GM12892 (cell line): ENCODE results near the gene ADPRS.

Experiments used
- POLR2AphosphoS5 ChIP-seq: IDR thresholded peaks from 2 replicates; pipeline ENCODE4 v1.6.1; 2011; ENCODE audit warnings: low read depth, low read length, control low read depth
- TAF1 ChIP-seq: IDR thresholded peaks from 2 replicates; pipeline ENCODE4 v1.6.1; 2011; ENCODE audit warnings: low read depth, mild to moderate bottlenecking, control low read depth, low read length, borderline replicate concordance

- TF ChIP-seq POLR2AphosphoS5 (no peak), TAF1 (no peak)
Observed at GRCh38 chr1:36118447-36119204, 29.9 kb downstream of the ADPRS start.
